HG02642 (cell line): Measurements from ENCODE around the gene FAM111A.
A peak's percentile ranks its signal among the peaks of the same experiment; 100 is the strongest.
"Not testable (repeated sequence)": the region's sequence is repeated elsewhere in the genome, so short reads cannot be mapped to it uniquely, and the experiment has no call there.

Experiments used
- ATAC-seq: cut with Tn5 transposase; IDR thresholded peaks from one replicate; pipeline ENCODE4 v1.9.1; 2021; ENCODE audit warnings: mild to moderate bottlenecking; ENCODE audit not compliant: unreplicated experiment, poor library complexity

The FAM111A gene, protein sequence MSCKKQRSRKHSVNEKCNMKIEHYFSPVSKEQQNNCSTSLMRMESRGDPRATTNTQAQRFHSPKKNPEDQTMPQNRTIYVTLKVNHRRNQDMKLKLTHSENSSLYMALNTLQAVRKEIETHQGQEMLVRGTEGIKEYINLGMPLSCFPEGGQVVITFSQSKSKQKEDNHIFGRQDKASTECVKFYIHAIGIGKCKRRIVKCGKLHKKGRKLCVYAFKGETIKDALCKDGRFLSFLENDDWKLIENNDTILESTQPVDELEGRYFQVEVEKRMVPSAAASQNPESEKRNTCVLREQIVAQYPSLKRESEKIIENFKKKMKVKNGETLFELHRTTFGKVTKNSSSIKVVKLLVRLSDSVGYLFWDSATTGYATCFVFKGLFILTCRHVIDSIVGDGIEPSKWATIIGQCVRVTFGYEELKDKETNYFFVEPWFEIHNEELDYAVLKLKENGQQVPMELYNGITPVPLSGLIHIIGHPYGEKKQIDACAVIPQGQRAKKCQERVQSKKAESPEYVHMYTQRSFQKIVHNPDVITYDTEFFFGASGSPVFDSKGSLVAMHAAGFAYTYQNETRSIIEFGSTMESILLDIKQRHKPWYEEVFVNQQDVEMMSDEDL

DNA sequence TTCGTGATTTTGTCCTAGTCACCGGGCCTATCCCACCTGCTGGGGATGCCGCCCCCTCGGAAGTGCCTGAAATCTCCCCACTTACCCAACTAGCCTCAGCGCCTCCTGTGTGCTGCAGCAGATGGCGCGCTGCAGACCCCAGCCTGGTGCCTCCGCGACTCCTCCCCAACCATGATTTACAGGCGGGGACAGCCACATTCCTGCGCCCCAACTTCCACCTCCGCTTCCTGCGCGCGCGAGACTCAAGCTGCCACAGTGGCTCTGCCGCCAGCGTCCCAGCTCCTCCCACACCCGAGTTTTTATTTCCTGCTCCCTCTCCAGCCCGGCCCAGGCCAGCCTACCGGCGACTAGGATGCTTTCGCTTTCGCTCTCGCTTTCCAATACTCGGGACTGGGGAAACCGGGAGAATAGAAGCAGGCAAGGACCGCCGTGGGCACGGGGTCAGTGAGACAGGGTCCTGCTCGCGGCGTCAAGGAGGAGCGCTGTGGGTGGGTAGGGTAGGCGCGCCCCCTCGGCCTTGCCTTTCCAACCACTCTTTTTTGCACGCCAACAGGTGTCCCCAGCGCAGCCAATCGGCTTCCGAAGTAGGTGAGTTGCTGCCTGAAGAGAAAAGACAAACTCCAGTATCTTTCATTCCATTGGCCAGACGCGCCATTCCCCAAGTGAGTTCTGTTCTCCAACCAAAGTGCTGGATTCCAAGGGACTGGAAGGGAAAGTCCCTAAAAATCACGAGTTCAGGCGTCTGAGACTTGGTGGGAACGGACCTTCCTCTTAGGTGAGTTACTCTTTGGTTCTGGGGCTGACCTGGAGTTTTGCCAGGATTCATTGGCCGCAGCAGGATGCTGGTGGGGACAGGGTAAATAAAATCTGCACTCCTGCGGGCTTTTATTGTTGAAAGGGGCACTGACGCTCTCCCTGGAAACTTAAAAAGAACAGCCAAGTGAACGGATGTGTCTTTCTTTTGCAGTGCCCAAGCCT is at the start of gene FAM111A:
Gene FAM111A (plus strand): TSS at position 327 of the 978 bp plus-strand sequence. CDS start 6,017 bp downstream, outside the sequence.
- ATAC-seq: peak; percentile 85

GRCh38 chr11:59093576-59093975 is 49.1 kb upstream of the FAM111A start:
- ATAC-seq: not testable (repeated sequence)

DNA sequence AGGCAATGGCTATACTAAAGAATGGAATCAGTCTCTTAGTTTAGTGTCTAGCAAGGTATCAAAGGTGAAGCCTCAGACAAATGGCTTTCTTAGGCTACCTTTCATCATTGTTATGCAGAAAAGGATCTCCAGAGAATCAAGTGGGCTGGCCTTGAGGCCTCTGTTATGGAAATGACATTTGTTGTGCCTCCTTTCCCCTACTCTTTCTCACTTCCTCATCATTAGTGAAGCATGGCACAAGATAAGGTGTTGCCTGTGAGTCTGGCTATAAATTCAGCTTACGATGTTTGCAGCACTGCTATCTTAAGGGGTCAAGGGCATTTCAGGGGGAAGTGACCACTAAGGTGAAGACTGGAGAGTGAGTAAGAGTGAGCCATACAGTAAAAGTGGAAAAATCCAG is 47.4 kb upstream of the FAM111A start:
- peak; percentile 69 for ATAC-seq

DNA sequence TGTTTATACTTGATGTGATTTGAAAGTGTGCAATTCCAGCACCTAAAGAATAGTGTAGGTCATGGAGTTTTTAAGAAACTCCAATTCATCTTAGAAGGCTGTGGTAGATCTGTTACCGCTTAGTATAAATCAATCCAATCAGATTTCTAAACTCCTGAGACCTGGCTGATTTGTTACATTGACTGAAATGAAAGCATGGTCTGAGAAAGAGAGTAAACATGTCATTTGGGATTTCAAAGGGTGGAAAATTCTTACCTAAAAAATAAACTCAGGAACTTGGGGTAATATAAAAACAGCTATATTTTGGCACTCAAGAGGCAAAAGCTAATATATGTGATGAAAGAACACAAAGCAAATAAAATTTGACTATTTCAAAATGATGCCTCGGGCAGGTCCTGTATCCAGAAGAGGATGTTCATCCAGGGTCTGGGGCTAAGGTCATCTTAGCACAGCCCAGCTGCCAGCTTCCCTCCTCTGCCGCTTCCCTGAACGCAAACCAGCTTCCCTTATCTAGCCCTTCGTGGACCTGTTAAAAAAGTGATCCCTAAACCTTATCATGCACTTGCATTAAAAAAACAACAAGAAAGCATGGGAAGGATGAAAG is 46.6 kb upstream of the FAM111A start:
- ATAC-seq: not testable (repeated sequence)

DNA sequence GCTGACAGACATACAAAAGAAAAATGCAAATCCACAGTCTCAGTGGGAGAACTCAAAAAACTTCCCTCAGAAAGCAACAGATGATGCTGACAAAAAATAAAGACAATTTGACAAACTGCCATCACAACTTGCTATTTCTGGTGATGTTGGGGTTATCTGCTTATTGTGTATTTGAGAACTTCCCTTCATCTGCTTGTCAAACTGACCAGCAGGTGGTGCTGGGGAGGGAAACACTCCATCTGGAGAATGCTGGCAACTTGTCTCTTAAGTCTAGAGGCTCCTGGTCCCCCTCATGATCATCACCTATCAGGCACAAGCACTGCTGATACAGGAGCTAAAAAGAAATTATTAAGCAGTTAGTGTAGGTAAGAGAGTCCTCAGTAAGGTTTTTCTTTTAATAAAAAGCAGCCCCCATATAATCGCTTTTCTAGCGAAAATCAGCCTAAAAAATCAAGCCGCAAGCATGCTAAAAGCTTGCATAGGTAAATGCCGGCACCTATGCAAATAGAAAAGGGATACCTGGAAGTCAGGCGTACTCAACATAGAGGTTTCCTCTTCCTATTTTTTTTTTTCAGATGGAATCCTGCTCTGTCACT is 45.4 kb upstream of the FAM111A start:
- ATAC-seq: peak; percentile 47

DNA sequence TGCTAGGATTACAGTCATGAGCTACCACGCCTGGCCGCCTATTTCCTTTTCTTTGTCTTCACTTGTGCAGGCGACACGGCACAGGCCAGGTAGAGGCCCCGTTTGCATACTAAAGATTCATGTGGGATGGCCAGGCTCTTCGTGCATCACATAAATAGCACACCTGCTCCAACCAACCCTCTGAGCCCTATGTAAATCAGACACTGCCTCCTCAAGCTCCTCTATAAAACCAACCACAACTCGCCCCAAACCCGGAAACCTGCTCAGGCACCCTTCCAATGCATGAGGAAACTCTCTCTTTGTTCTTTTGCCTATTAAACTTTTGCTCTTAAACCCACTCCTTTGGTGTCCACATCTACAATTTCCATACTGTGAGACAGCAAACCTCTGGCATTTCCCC is 44.7 kb upstream of the FAM111A start:
- ATAC-seq: not testable (repeated sequence)

GRCh38 chr11:59102259-59102765 is 40.3 kb upstream of the FAM111A start:
- ATAC-seq: peak; percentile 70

DNA sequence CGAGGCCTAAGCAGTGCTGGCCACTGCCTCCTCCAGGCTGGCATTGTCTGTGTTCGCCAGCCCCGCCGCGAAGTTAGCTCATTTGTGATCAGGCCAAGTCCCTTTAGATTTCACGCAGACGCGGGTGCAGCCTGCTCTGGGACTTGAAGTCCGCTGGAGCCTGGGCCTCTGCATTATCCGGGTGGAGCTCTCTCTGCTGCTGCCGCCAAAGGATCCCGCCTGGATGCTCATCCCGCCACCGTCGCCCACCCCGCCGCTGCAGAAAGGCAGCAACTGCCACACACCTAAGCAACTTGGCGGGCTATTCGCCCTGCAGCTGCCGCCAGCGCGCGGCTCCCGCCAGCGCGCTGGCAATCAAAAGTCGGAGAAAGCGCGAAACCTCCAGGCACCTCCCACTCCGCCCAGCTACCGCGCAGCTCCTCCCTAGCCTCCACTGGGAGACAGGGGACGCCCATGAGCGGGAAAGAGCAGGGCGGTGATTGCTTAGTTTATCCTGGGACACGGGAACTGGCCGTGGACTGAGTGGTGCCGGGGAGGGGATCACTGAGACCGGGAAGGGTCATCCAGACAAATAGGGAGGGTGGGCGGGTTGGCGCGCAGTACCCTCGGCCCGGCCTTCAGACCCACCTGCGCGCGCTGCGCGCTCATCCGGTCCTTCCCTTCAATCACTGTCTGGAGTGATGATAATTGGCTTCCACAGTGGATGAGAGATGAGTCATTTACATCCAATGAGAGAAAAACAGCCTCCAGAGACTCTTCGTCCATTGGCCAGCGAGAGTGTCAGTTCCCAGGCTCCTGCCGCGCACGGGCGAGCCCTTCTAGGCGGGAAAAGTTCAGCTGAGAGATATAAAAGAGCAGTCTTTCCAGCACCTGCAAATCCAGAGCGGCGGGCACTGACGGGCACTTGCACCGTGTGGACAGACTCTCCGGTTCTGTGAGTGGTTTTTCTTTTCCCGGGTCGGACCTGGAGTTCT is 36.0 kb upstream of the FAM111A start, which contains the start of gene FAM111B:
Gene FAM111B (plus strand): TSS at position 875 of the 974 bp plus-strand sequence. CDS start 2,389 bp downstream, outside the sequence.
- ATAC-seq: peak; percentile 73

- peak; percentile 30 for ATAC-seq
Observed at GRCh38 chr11:59107721-59108120, 34.9 kb upstream of the FAM111A start.

DNA sequence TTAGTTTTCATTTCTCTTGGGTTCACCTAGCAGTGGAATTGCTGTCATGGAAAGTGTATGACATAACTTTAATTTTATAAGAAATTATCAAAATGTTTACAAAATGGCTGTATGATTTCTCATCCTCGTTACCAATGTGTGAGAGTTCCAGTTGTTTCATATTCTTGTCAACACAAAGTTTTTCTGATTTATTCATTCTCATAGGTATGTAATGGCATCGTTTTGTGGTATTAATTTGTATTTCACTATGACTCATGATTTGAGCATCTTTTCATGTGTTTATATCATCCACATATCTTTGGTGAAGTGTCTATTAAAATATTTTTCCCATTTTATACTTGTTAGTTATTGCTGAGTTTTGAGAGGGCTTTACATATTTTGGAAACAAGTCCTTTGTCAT is 30.2 kb upstream of the FAM111A start:
- ATAC-seq: no peak

DNA sequence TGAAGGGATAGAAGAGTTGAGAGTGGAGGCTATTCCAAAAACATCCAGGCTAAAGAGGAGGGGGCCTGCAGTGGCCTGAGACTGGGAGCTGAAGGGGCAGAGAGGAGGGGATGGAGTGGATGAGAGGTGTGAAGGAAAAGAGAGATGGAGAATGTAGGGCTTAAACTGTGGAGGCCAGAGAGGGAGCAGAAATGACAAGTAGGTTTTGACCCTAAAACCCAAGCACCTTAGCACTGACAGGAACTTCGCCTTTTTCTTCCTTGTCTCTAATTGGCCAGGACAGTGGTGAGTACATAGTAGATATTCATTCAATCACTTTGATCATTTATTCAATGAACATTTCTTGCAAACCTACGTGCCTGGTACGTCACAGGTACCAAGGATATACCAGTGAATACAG is 28.3 kb upstream of the FAM111A start:
- no peak for ATAC-seq

GRCh38 chr11:59115553-59115952 is 27.1 kb upstream of the FAM111A start:
- no peak for ATAC-seq

DNA sequence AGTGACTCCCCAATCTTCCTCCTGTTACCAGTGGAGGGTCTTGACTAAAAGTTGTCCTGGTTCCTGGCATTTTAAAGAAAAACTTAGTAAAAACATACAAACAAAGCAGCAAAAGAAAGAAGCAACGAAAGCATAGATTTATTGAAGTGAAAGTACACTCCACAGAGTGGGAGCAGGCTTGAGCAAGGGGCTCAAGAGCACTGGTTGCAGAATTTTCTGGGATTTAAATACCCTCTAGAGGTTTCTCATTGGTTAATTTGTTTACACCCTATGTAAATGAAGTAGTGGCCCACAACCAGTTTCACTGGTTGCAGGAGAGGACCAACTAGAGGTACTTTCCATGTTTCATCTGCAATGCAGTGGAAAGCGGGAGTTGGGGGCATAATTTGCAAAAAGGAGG is 24.9 kb upstream of the FAM111A start:
- no peak for ATAC-seq

GRCh38 chr11:59119826-59120225 is 22.8 kb upstream of the FAM111A start:
- no peak for ATAC-seq

DNA sequence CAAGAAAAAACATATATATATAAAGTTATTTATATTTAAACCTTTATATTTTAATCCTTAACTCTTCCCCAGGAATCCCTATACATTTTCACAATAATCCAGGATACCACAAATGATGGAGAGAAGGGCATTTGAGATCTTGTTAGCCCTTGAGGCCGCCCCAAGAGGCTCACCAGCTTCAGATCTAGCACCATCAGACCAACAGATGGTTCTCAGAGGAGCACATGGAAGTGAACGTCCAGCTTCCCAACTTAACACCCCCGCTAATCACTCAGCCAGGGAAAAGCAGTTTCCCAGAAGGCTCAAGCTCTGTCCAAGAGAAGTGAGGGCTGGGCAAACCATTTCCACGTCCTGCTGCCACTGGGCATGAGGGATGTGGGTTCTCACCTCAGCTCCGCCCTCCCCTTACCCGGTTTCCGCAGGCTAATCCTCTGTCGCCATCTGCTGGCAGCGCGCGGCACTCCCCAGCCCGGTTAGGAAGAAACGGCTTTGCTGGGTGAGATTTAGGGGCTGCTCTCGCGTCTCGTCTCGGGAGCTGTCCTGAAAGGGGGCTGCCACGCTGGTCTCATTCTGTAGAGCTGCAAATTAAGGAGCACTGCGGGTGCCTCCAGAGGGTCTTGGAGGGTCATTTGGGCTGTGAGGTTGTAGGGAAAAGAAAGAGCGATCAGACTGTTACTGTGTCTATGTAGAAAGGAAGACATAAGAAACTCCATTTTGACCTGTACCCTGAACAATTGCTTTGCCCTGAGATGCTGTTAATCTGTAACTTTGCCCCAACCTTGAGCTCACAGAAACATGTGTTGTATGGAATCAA is 6.8 kb upstream of the FAM111A start:
- ATAC-seq: peak; percentile 98

- ATAC-seq: not testable (repeated sequence)
Observed at GRCh38 chr11:59136551-59136950, 6.1 kb upstream of the FAM111A start.

DNA sequence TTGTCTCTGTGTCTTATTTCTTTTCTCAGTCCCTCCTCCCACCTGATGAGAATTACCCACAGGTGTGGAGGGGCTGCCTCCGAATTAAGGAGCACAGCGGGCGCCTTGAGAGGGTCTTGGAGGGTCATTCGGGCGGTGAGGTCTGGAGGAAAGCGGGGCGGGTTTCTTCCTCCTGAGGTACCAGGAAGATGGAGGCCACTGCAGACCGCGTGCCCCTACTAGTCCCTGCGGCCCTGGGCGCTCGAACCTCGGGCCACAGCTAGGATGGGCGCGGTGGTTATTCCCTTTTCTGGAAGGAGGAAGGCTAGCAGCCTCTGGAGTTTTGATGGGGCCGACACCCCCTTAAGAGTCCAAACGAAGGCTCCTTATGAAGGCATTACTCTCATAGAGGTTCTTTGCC is 5.5 kb upstream of the FAM111A start:
- no peak for ATAC-seq
